ENCODE data around the gene YJEFN3.

YJEFN3 gene

GRCh38 chr19:19528721-19529490 is at the start of gene YJEFN3:
YJEFN3 (plus strand) TSS chr19:19528911; CDS start chr19:19528933, 22 bp downstream.
- FAIRE-seq: no peak

- FAIRE-seq: no peak
Measured at GRCh38 chr19:19480688-19481087, 48.0 kb upstream of the YJEFN3 start.

GRCh38 chr19:19482809-19483596 is 45.7 kb upstream of the YJEFN3 start:
- FAIRE-seq: no peak

GRCh38 chr19:19485161-19485997 is 43.3 kb upstream of the YJEFN3 start:
- FAIRE-seq: no peak

- no peak for FAIRE-seq
Measured at GRCh38 chr19:19485998-19486290, 42.8 kb upstream of the YJEFN3 start.

GRCh38 chr19:19486343-19487076 is 42.2 kb upstream of the YJEFN3 start:
- FAIRE-seq: no peak

- no peak for FAIRE-seq
Measured at GRCh38 chr19:19487077-19487949, 41.4 kb upstream of the YJEFN3 start.

GRCh38 chr19:19487950-19488874 is 40.5 kb upstream of the YJEFN3 start:
- peak; percentile 55 for FAIRE-seq

GRCh38 chr19:19488875-19489690 is 39.6 kb upstream of the YJEFN3 start:
- FAIRE-seq: peak; percentile 98

GRCh38 chr19:19489804-19490204 is 38.9 kb upstream of the YJEFN3 start:
- no peak for FAIRE-seq

- FAIRE-seq: peak; percentile 97
Measured at GRCh38 chr19:19490214-19490968, 38.3 kb upstream of the YJEFN3 start.

- no peak for FAIRE-seq
Measured at GRCh38 chr19:19491321-19492025, 37.2 kb upstream of the YJEFN3 start.

- FAIRE-seq: no peak
Measured at GRCh38 chr19:19492026-19492610, 36.6 kb upstream of the YJEFN3 start.

- no peak for FAIRE-seq
Measured at GRCh38 chr19:19493841-19494546, 34.7 kb upstream of the YJEFN3 start.

- no peak for FAIRE-seq
Measured at GRCh38 chr19:19495614-19496603, 32.8 kb upstream of the YJEFN3 start.

All from islet of Langerhans (tissue), 1 donor.